Activated naive CD8-positive, alpha-beta T cell treated with anti-CD3 and anti-CD28 coated beads for 36 hours (primary cell): ENCODE measurements around the gene ADAM12. TPM values are rescaled to one million over a fixed set of nuclear protein-coding genes. Genes with fewer than 3 reads are reported as not detected.
"Not testable (repeated sequence)": the region's sequence is repeated elsewhere in the genome, so short reads cannot be mapped to it uniquely, and the experiment has no call there.

Source experiments
- DNase-seq: peaks from one replicate; pipeline ENCODE4 v3.0.0; 2021
- H3K27ac Mint-ChIP-seq: one replicate; pipeline ENCODE4 v1.8.0; 2022; ENCODE audit warnings: mild to moderate bottlenecking, moderate library complexity, mixed read lengths
- H3K27me3 Mint-ChIP-seq: one replicate; pipeline ENCODE4 v1.8.0; 2022; ENCODE audit warnings: mild to moderate bottlenecking, mixed read lengths
- H3K36me3 Mint-ChIP-seq: one replicate; pipeline ENCODE4 v1.8.0; 2021; ENCODE audit warnings: mild to moderate bottlenecking, mixed read lengths
- H3K4me1 Mint-ChIP-seq: one replicate; pipeline ENCODE4 v1.8.0; 2021; ENCODE audit warnings: mixed read lengths
- H3K4me3 Mint-ChIP-seq: one replicate; pipeline ENCODE4 v1.8.0; 2022; ENCODE audit warnings: mild to moderate bottlenecking, moderate library complexity, mixed read lengths
- H3K9me3 Mint-ChIP-seq: one replicate; pipeline ENCODE4 v1.8.0; 2022; ENCODE audit warnings: mixed read lengths
- total RNA-seq, 2 experiments: library from RNA; stranded (reverse); gene quantifications; one replicate each; pipeline ENCODE4 v1.2.3, GENCODE V29; 2021

The ADAM12 gene
- total RNA-seq, 2 experiments from 2014 or later, result 0.08 TPM; not detected in 1

- no peak for DNase-seq
- H3K27ac Mint-ChIP-seq, result no peak overlapping the region
- H3K4me1 Mint-ChIP-seq, result no peaks in the 10 kb centered on the region
- H3K36me3 Mint-ChIP-seq, result no peaks in the 10 kb centered on the region
- peaks cover 11% of the 10 kb centered on the region for H3K9me3 Mint-ChIP-seq
- no peak overlapping the region for H3K4me3 Mint-ChIP-seq
- H3K27me3 Mint-ChIP-seq, result no peaks in the 10 kb centered on the region
Observed at GRCh38 chr10:126372396-126372795, 15.9 kb downstream of the ADAM12 start.

GRCh38 chr10:126369125-126369710, 19.1 kb downstream of the ADAM12 start:
- Mint-ChIP-seq H3K4me1 (no peaks in the 10 kb centered on the region), H3K27ac (no peak overlapping the region), H3K36me3 (no peaks in the 10 kb centered on the region), H3K4me3 (no peak overlapping the region), H3K9me3 (no peaks in the 10 kb centered on the region), H3K27me3 (no peaks in the 10 kb centered on the region)
- DNase-seq, result no peak

DNA sequence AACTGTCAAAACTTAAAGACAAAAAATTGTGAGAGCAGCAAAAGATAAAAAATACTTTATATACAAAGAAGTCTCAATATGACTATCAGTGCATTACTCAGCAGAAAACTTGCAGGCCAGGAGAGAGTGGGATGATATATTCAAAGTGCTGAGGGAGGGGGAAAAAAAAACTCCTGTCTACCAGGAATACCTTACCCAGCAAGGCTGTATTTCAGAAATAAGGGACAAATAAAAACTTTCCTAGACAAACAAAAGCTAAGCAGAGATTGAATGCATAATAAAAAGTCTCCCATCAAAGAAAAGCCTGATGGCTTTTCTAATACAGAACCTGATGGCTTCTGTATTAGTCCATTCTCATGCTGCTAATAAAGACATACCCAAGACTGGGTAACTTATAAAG, 31.1 kb downstream of the ADAM12 start:
- Mint-ChIP-seq H3K4me1 (no peaks in the 10 kb centered on the region), H3K27ac (no peak overlapping the region), H3K4me3 (no peak overlapping the region), H3K36me3 (peaks cover 2% of the 10 kb centered on the region), H3K9me3 (peaks cover 34% of the 10 kb centered on the region), H3K27me3 (peaks cover 4% of the 10 kb centered on the region)
- no peak for DNase-seq

GRCh38 chr10:126353666-126354065, 34.6 kb downstream of the ADAM12 start:
- Mint-ChIP-seq H3K27ac (no peak overlapping the region), H3K4me3 (no peak overlapping the region), H3K4me1 (no peaks in the 10 kb centered on the region), H3K27me3 (no peaks in the 10 kb centered on the region), H3K36me3 (peaks cover 2% of the 10 kb centered on the region), H3K9me3 (peaks cover 24% of the 10 kb centered on the region)
- no peak for DNase-seq

DNA sequence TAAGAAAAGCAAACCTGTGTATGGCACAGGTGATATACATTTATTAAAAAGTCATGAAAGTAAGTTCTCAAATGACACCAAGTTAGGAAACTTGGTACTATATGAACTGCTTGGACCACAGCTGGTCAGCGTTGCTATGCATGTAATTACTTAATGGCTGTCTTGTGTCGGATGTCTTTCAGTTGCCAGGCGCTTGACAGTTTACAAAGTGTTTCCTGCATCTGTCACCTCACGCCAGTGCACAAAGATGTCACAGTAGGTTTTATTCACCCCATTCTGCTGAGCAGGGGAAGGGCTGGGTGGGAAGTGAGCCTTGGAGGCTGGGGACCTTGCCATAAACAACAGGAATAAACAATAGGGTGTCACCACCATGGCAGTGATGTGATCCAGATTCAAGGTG, 35.8 kb downstream of the ADAM12 start:
- Mint-ChIP-seq H3K9me3 (peaks cover 17% of the 10 kb centered on the region), H3K36me3 (peaks cover 2% of the 10 kb centered on the region), H3K4me1 (no peaks in the 10 kb centered on the region), H3K27ac (no peak overlapping the region), H3K4me3 (no peak overlapping the region), H3K27me3 (no peaks in the 10 kb centered on the region)
- no peak for DNase-seq

DNA sequence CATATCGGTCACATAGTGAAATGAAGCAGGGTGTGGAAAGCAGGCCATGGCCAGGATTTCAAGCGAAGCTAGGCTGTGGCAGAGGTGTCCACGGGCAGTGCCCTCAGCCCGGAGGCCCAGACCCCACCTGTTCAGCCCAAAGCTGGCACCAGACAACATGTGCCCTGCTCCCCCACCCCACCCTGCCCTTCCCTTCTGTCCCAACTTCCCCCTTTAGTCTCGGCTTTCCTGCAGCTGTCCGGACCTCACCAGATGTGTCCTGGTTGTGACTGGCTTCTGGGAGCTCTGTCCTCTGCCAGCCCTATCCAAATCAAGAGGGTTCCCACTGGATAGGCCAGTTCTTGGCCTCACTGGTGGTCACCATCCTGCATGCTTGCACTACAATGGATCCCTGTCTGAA, 37.3 kb downstream of the ADAM12 start:
- Mint-ChIP-seq H3K27me3 (no peaks in the 10 kb centered on the region), H3K4me3 (no peak overlapping the region), H3K36me3 (no peaks in the 10 kb centered on the region), H3K9me3 (peaks cover 2% of the 10 kb centered on the region), H3K4me1 (no peaks in the 10 kb centered on the region), H3K27ac (no peak overlapping the region)
- no peak for DNase-seq

- Mint-ChIP-seq H3K4me3 (no peak overlapping the region), H3K27me3 (no peaks in the 10 kb centered on the region), H3K4me1 (no peaks in the 10 kb centered on the region), H3K9me3 (no peaks in the 10 kb centered on the region), H3K27ac (no peak overlapping the region), H3K36me3 (no peaks in the 10 kb centered on the region)
- no peak for DNase-seq
Observed at GRCh38 chr10:126350216-126350992, 37.9 kb downstream of the ADAM12 start.

DNA sequence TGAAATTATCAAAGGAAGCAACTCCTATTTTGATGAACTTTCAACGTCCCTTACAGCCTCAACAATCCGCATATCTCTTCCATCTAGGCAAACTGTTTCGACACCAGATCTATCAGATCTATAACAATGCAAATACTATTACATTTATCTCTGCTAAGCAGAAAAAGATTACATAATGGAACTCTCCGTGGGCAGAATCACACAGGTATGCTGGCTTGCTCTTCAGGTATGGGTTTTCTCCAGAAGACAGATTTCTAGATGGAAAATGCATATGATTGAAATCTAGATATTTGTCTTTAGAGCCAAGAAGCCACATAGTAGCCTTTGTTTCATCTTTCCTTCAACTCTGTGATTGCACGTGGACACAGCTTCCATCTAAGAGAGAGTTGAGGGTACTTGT, 38.6 kb downstream of the ADAM12 start:
- H3K27ac Mint-ChIP-seq, result no peak overlapping the region
- no peaks in the 10 kb centered on the region for H3K4me1 Mint-ChIP-seq
- H3K4me3 Mint-ChIP-seq, result no peak overlapping the region
- H3K36me3 Mint-ChIP-seq, result no peaks in the 10 kb centered on the region
- no peaks in the 10 kb centered on the region for H3K27me3 Mint-ChIP-seq
- no peaks in the 10 kb centered on the region for H3K9me3 Mint-ChIP-seq
- DNase-seq, result no peak

DNA sequence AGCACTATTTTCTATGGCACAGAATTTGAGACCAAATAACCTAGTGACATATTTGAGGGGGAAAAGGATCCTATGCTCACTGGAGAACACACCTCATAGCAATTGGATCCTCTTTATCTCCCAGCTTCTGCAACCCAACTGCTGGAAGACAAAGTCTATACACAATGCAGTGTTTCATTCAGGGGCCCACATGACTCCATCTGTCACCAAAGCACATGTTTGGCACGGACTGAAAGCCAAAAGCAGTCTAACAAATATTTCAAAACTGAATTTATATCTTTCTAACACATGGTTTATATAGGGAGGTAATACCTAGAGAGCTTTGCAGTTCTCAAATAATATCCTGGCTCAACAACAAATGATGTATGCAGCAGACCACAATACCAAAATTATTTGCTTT, 39.2 kb downstream of the ADAM12 start:
- no peaks in the 10 kb centered on the region for H3K27me3 Mint-ChIP-seq
- H3K27ac Mint-ChIP-seq, result no peak overlapping the region
- DNase-seq, result no peak
- no peaks in the 10 kb centered on the region for H3K4me1 Mint-ChIP-seq
- H3K4me3 Mint-ChIP-seq, result no peak overlapping the region
- H3K9me3 Mint-ChIP-seq, result peaks cover 2% of the 10 kb centered on the region
- H3K36me3 Mint-ChIP-seq, result no peaks in the 10 kb centered on the region

- H3K9me3 Mint-ChIP-seq, H3K4me3 Mint-ChIP-seq, H3K27ac Mint-ChIP-seq, DNase-seq, H3K36me3 Mint-ChIP-seq, H3K4me1 Mint-ChIP-seq, H3K27me3 Mint-ChIP-seq: not testable (repeated sequence)
Observed at GRCh38 chr10:126343496-126343895, 44.8 kb downstream of the ADAM12 start.

DNA sequence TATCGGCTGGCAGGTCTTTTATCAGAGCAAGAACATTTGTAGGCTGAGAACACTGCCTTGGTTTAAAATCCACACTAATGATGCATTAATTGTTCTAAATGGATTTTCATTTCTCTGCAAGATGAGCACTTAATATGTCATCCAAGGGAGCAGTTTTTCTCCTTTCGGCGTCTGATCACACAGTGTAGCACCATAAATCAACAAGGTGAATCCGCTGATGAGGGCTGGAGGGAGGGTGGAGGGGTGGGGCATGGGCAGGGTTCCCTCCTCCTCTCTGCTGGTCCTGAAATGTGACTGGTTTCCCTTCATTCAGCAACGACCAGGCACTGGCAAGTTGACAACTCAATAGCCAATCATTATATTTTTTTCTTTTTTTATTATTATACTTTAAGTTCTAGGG, 45.6 kb downstream of the ADAM12 start:
- H3K9me3 Mint-ChIP-seq, result peaks cover 6% of the 10 kb centered on the region
- no peak overlapping the region for H3K4me3 Mint-ChIP-seq
- peaks cover 7% of the 10 kb centered on the region for H3K27me3 Mint-ChIP-seq
- DNase-seq, result no peak
- no peaks in the 10 kb centered on the region for H3K4me1 Mint-ChIP-seq
- no peak overlapping the region for H3K27ac Mint-ChIP-seq
- H3K36me3 Mint-ChIP-seq, result no peaks in the 10 kb centered on the region

DNA sequence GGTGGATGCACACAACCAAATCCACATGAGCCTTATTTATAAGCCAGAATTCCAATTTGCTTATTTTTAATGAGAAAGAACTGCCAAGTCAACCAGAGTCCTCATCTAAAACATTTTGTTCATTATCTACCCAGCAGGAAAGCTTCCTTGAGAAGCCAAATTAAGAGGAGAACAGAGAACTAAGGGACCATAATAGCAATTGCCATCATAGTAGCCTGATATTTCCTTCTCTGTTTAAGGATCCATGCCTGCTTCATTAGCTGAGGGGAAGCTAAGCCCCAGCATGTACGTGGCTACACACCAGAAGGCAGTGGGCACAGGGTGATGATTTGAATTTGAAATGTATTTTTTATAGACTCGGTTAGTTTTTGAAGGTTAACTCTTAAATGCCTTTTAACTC, 46.8 kb downstream of the ADAM12 start:
- Mint-ChIP-seq H3K4me3 (no peak overlapping the region), H3K4me1 (no peaks in the 10 kb centered on the region), H3K27me3 (peaks cover 7% of the 10 kb centered on the region), H3K36me3 (no peaks in the 10 kb centered on the region), H3K9me3 (peaks cover 6% of the 10 kb centered on the region), H3K27ac (no peak overlapping the region)
- DNase-seq, result no peak

DNA sequence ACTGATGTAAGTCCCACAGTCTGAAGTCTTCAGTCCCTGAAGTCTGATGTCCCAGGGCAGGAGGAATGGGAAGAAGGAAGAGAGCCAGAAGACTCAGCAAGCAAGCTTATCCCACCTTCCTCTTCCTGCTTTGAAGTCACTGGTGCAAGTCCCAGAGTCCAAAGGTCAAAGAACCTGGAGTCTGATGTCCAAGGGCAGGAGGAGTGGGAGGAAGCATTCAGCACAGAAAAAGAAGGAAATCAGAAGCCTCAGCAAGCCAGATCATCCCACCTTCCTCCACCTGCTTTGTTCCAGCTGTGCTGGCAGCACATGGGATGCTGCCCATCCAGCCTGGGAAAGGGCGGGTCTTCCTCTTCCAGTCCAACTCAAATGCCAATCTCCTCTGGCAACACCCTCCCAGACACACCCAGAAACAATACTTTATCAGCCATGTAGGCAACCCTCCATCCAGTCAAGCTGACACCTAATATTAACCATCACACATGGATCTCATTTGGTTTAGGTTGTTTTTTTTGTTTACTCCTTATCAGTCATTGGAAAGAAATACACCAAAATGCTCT, 50.9 kb downstream of the ADAM12 start:
- Mint-ChIP-seq H3K27me3 (peaks cover 7% of the 10 kb centered on the region), H3K4me3 (no peak overlapping the region), H3K36me3 (no peaks in the 10 kb centered on the region), H3K27ac (no peak overlapping the region), H3K9me3 (peaks cover 4% of the 10 kb centered on the region), H3K4me1 (no peaks in the 10 kb centered on the region)
- no peak for DNase-seq

GRCh38 chr10:126336801-126337200, 51.5 kb downstream of the ADAM12 start:
- Mint-ChIP-seq H3K9me3 (peaks cover 4% of the 10 kb centered on the region), H3K27me3 (peaks cover 7% of the 10 kb centered on the region), H3K27ac (no peak overlapping the region), H3K4me3 (no peak overlapping the region), H3K4me1 (no peaks in the 10 kb centered on the region), H3K36me3 (no peaks in the 10 kb centered on the region)
- no peak for DNase-seq

DNA sequence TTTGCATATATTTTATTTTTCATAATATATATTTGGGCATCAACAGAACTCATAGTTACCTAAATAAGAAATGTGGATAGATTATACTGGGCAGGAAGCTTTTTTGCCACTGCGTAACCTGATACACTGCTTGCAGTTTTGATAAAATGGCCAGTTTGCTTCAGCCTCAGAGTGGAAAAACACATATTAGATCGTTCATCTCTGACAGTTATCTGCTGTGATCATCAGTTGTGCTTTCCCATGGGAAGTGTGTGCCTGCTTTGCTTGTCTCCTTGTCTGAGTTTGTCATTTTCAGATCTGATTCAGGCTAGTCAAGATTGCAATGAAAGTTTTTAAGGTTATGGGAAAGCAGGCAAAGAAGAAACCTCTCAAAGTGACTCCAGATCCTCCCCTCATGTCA, 54.0 kb downstream of the ADAM12 start:
- no peak overlapping the region for H3K27ac Mint-ChIP-seq
- peaks cover 3% of the 10 kb centered on the region for H3K9me3 Mint-ChIP-seq
- H3K27me3 Mint-ChIP-seq, result no peaks in the 10 kb centered on the region
- no peak overlapping the region for H3K4me3 Mint-ChIP-seq
- DNase-seq, result no peak
- no peaks in the 10 kb centered on the region for H3K36me3 Mint-ChIP-seq
- no peaks in the 10 kb centered on the region for H3K4me1 Mint-ChIP-seq

DNA sequence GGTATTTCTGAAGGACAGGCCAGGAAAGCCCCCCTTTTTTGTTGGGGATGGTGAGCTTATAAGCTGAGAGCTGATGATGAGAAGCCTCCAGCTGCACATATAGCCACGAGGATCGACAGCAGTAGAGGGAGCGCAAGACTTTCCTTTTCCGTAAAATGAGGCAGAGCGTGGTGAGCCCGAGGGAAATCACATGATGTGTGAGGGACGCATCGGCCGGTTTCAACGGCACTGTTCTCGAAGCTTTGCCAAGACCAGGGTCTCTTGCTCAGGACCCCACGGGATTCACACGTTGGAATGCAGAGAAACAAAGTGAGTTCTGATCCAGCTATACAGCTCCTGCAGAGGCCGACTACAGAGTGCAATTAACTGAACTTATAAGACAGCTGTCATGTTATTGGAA, 55.7 kb downstream of the ADAM12 start:
- no peak for DNase-seq
- Mint-ChIP-seq H3K9me3 (no peaks in the 10 kb centered on the region), H3K4me1 (no peaks in the 10 kb centered on the region), H3K27ac (no peak overlapping the region), H3K27me3 (no peaks in the 10 kb centered on the region), H3K36me3 (no peaks in the 10 kb centered on the region), H3K4me3 (no peak overlapping the region)
